ENCODE data around the gene CIDEC.

CIDEC gene

DNA sequence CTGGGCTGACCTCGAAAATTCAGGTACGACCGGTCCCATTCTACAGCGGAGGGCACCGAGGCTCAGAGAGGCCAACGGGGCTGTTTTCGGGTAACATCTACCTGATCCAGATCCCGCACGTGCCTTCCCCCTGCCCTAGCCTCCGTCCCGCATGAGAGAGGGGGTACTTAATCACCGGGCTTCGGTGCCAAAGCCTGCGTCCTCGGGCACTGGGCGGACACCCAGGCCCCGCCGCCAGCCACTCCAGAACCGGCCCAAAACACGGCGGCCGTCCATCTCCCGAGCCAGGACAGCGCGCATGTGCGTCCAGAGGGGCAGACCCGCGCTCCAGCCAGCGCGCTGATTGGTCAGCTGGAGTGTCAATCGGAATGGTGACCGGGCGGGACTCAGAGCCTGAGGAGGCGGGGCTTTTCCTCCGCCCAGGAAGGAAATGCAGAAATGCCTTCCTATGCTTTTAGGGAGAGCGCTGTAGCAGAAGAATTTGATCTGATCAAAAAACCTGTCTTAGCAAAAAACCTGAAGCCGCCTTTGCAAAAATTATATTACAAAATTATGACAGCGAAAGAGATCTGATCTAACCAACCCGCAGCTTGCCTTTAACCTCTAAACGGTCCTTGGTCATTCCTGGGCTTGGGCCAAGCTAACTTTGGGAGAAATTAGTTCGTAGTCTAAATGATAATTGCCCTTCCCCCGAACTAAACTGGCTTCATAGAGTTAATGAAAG, 36.2 kb downstream of the CIDEC start, which contains the start of gene RPUSD3:
TSS of gene RPUSD3 (minus strand) at position 294 of the 724 bp plus-strand sequence. CDS start at position 276, 18 bp downstream.
- DNase-seq = peak; percentile 95 to 98

DNA sequence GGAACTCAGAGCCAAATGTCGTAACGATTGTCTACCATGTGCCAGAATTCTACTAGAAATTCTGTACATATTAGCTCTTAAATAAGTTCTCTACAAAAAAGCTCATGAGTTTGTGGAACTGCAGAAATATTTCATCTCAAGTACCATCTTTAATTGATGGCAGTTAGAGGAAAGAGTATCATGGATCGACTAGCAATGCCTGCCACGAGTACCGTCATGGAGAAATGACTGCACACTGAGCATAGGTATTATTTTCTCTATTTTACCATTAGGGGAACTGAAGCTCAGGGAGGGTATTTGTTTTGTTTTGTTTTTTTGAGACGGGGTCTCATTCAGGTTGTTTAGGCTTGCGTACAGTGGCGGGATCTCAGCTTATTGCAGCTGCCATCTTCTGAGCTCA, 39.0 kb downstream of the CIDEC start:
- no peak for DNase-seq

DNA sequence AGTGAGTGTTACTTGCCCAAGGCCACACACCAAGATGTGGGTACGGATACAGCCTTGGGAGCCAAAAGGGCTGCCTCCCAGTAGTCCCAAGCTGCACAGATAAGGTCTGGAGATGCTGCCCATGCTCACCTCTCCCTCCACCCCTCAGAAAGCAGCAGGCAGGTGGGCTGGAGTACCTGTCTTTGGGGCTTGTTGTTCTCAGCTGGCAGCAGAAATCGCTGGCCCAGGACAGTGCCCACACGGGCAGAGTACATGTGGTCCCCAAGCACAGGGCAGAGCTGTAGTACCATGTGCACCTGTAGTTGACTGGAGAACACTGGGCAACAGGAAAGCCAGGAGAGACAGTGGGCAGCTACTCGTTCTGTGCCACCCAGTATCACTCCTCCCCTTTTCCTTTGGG, 41.2 kb downstream of the CIDEC start:
- DNase-seq = no peak

DNA sequence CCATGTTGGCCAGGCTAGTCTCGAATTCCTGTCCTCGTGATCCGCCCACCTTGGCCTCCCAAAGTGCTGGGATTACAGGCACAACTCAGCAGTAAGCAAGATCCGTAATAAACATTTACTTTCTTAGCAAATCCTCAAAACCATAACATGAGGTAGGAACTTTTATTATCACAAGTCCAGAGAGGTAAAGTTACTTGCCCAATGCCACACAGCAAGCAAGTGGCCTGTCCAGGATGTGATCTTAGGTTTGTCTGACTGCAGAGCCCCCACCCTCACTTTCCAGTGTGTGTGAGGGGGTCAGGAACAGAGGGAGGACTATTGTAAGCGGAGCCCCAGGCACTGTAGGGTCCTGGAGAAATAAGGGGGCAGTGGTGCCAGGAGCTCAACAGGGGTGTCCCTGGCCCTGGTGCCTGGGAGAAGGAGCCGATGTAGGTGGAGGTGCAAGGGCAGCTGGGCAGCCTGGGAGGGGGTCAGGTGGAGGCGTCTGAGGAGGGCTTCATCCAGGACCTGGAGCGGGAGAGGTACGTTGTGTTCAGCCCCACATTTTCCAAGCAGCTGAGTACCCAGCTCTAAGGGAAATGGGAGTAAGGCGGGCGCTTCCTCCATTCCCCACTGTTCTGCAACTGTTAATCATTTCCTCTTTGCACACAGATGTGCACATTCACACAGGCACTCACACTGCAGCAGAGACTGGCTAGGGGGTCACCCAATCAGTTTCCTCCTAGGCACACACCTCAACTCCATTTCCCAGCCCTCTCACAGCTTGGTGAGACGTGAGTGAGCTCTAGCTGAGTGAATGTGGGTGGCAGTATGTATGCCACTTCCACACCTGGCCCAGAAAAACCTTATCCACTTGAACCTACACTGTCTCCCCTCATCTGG, 42.1 kb downstream of the CIDEC start:
- no peak for DNase-seq

DNA sequence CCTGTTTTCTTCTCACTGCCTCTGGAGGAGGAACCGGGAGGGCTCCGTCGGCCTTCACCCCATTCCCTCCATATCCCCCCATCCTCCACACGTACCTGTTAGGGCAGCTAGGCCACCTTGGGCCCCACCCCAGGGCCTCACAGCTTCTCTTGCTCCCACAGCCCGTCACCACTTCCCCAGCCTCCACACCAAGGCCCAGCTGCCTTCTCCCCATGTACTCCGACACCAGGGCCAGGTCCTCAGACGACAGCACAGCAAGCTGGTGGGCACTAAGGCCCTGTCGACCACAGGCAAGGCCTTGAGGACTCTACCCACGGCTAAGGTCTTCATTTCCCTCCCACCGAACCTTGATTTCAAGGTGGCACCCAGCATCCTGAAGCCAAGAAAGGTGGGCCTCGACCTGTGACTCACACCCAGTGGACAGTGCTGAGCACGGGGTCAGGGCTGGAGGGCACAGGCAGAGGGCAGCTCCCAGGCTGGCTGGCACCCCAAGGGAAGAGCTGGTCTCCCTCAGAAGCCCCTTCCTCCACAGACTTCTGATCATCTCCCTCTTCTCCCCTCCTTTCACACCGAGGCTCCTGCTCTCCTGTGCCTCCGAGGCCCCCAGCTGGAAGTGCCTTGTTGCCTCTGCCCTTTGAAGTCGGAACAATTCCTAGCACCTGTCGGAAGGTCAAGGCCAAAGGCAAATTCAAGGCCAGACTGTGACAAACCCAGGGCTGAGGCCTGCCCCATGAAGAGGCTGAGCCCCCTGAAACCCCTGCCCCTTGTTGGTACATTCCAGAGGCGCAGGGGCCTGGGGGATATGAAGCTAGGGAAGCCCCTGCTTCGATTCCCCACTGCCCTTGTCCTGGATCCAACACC, 45.3 kb downstream of the CIDEC start:
- DNase-seq = no peak

DNA sequence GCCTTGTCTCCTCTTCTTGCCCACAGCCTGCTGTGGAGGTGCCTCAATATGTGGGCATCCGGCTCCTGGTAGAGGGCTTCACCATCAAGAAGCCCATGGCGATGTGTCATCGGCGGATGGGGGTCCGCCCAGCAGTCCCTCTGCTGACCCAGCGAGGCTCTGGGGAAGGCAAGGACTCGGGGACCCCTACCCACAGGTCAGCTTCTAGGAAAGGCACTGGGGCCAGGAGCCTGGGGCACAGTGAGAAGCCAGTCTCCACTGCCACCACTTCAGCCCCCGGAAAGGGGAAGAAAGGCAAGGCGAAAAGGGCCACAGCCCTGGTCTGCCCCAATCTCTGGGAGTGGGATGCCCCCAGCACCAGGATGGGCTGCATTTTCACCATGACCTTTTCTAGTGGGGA, 47.0 kb downstream of the CIDEC start:
- DNase-seq = no peak

DNA sequence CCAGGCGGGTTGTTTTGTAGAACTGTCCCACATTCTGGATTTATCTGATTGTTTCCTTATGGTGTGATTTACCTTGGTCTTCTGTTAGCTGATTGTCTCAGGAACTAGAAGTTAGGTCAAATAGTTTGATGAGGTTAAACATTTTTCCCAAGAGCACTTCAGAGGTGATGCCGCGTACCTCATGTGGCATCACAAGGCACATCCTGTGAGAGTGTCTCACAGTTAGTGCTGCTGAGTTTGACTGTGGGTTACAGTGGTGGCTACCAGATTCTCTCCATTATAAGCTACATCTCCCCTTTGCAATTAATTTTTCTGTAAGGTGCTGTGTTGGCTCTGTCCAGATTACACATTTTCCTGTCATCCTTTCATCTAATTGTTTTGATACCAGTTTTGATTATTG, 48.8 kb downstream of the CIDEC start:
- no peak for DNase-seq

DNA sequence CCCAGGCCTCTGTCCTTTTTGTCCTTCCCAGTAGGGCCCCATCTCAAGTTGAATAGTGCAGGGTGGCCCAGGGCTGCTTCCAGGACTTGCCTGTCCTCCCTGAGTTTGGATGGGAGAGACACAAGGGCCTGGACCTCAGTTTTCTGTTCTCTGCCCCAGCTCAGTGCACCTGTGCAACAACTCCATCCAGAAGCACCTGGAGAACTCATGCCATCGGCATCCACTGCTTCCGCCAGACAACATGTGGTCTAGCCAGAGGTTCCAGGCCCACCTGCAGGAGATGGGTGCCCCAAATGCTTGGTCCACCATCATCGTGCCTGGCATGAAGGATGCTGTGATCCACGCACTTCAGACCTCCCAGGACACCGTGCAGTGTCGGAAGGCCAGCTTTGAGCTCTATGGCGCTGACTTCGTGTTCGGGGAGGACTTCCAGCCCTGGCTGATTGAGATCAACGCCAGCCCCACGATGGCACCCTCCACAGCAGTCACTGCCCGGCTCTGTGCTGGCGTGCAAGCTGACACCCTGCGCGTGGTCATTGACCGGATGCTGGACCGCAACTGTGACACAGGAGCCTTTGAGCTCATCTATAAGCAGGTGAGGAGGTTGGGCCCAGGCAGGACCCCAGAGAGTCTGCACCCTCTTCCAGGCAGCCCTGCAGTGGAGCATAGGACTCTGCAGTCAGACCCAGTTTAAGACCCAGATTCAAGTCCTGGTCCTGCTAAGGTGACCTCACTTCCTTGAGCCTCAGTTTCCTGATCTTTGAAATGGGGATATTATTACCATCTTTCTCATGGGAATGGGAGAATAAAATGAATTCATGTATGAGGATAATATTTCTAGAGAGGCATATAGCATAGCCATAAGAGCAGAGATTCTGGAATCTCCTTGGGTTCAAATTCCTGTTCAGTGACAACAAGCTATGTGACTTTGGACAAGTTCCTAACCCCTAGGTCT, 51.0 kb downstream of the CIDEC start:
- no peak for DNase-seq

DNA sequence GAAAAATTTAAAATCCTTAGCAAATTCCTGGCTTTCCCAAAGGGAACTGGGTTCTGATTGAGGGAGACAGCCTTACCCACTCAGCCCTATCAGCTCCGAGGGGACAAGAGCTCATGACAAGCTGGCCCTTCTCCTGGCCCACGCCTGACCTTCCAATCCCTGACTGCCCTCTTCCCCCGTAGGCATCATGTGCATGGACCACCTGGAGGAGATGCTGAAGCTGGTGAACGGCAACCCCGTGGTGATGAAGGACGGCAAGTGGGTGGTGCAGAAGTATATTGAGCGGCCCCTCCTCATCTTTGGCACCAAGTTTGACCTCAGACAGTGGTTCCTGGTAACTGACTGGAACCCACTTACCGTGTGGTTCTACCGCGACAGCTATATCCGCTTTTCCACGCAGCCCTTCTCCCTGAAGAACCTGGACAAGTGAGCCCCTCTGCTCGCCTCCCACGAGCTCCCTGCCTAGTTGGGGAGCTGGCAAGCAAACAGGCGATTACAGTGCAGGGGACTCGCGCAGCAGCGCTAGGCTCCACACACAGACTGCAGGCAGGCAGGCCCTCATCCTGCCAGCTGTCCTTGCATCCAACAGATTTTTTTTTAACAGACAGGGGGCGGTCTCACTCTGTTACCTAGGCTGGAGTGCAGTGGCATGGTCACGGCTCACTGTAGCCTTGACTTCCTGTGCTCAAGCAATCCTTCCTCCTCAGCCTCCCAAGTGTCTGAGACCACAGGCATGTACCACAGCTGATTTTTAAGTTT, 53.1 kb downstream of the CIDEC start:
- no peak for DNase-seq

DNA sequence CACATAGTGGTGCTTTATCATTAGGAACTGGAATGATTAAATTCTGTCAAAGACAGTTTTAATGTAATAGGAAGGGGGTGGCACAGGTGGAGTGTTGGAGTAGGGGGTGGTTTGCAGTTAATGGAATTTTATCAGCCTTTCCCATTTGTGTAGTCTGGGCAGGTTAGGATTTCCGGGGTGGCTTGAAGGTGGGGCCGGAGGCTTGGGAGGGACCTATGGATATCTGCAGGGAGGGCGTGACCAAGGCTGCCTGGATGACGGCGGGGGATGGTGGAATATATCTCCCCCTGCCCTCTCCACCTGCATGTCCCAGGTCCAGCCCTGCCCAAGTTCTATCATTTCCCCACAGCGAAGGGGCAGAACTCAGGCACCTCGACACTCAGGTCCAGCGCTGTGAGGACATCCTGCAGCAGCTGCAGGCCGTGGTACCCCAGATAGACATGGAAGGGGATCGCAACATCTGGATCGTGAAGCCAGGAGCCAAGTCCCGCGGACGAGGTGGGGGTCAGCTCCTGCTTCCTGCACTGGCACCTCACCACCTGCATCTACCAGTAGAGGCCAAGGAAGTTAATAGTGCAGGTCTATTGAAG, 54.5 kb downstream of the CIDEC start:
- no peak for DNase-seq

DNA sequence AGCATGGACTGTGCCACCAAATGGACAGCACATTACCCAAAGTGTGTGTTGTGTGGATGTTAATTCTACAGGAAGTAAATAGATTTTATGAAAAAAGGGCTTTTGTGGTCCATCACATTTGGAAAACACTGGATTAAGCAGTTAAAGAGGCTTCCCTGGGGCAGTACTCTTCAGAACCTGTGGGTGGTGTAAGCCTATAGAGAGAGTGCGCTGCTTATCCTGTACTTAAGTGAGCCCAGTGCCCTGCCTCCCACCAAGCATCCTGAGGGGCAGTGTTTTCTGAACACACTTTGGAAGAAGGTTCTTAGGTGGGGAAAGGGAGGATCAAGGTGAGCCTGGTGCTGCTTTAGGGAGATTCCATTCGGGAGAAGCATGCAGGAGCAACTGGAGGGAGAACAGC, 59.1 kb downstream of the CIDEC start:
- no peak for DNase-seq

DNA sequence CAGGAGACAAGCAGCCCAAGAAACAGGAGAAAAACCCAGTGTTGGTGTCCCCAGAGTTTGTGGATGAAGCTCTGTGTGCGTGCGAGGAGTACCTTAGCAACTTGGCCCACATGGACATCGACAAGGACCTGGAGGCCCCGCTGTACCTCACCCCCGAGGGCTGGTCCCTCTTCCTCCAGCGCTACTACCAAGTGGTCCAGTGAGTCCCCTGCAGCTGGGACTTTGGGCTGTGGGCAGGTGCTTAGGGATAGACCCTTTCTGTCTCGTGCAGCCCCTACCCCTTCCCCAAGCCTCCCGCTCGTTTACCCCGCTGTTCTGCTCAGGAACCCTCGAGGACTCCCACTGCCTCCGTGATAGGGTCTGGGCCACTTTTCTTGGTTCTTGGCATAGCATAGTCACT, 59.5 kb downstream of the CIDEC start:
- DNase-seq = no peak

DNA sequence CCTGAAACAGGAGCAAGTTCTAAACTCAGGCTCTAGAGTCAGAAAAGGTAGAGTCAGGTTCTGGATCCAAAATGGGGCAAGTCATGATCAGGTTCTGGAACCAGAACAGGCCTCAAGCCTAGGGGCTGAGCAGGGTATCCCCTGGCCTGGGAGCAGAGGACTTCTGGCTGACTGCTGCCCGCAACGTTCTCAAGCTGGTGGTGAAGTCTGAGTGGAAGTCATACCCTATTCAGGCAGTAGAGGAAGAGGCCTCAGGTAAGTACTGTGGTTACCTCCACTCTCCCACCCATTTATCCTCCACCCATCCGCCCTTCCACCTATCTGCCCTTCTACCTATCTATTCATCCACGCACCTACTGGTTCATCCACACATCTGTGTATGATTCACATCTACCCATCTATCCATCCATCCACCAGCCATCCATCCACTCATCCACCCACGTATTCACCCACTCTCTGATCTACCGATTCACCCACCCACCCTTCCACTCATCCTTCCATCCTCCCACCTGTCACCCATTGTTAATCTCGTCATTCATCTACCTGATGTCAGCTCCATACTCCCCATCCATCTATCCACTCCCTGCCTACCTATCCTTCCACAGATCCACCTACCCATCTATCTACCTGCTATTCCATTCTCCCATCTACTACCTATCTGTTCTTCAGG, 61.3 kb downstream of the CIDEC start:
- DNase-seq = no peak

DNA sequence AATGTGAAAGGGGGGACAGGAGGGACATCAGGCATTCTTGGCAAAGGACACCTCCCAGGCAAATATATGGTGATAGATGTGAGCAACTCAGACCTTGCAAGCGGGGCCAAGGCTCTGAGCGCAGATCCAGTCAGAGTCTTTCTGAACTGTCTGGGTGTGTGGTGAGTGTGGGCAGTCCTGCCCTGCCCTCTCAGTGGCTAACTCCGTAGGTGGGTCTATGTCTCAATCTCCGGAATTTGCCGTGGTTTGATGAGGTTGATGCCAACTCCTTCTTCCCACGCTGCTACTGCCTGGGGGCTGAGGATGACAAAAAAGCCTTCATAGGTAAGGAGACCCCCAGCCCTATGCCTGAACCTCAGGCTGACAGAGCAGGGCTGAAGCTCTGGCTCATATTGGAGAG, 62.6 kb downstream of the CIDEC start:
- no peak for DNase-seq
